NCI-H1105 (cell line): ENCODE measurements around the gene HTRA3.

Experiments
- DNase-seq: peaks from one replicate; lab custom pipeline; 2025; lab: John Stamatoyannopoulos, UW

Gene HTRA3

GRCh38 chr4:8267077-8267476, 2.5 kb upstream of the HTRA3 start:
- DNase-seq: no peak

DNA sequence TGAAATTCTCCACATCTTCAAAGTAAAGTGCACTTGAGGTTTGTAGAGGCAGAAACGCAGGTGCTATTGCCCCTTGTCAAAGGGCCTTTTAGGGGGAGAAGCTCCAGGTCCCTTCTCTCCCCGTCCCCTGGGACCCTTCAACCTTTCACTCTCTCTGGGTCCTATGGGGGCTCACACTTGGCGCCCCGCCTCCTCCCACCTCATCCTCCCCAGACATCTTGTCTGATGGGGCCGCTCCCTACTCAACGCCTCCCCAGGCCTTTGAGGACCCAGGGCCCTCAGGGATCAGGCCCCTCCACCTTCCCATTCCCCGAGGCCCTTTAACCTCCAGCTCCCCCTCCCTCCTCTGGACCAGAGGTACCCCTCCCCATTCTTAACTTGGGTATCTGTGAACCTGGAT, 1.3 kb upstream of the HTRA3 start:
- DNase-seq: no peak

DNA sequence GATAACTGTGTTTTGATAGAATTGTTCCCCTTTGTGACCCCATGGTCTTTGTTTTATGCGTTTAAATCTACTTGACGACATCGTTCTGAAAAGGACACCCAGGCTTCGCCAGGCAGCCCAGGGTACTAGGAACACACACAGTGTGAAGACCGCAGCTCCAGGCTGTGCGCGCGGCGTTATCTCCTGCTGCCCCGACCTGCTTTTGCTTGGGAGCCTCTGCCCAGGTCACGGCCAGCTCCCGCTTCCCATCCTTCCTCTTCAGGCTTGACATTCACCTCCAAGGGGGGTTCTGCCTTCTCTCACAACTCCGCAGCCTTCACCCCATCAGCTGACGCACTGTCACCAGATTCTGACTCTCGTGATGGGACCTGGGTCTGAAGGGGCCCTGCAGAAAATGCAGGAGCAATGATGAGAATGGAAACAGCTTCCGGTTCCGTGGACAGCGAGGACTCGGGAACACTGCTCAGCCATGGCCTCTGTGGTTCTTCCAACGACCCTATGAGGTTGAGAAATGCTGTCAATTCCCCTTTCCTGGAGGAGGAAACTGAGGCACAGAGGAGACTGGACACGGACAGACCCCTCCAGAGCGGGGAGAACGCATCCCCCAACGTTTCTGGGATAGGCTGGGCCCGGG, 536 bp upstream of the HTRA3 start:
- DNase-seq: no peak

DNA sequence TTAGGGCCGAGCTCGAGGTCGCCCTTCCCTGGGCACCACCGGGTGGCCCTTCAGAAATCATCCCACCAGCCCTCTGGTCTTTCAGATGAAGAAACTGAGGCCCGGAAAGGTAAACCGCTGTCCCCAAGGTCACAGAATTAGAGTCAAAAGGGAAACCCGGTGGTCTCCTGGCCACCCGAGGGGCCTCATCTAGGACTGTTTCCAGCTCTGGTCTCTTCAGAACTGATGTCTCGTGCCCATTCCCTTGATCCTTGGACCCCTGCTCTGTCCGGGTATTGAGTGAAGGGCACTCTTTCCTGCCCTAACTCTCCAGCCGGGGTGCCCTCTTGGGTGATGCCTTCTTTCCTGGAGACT, 841 bp downstream of the HTRA3 start:
- DNase-seq: no peak

DNA sequence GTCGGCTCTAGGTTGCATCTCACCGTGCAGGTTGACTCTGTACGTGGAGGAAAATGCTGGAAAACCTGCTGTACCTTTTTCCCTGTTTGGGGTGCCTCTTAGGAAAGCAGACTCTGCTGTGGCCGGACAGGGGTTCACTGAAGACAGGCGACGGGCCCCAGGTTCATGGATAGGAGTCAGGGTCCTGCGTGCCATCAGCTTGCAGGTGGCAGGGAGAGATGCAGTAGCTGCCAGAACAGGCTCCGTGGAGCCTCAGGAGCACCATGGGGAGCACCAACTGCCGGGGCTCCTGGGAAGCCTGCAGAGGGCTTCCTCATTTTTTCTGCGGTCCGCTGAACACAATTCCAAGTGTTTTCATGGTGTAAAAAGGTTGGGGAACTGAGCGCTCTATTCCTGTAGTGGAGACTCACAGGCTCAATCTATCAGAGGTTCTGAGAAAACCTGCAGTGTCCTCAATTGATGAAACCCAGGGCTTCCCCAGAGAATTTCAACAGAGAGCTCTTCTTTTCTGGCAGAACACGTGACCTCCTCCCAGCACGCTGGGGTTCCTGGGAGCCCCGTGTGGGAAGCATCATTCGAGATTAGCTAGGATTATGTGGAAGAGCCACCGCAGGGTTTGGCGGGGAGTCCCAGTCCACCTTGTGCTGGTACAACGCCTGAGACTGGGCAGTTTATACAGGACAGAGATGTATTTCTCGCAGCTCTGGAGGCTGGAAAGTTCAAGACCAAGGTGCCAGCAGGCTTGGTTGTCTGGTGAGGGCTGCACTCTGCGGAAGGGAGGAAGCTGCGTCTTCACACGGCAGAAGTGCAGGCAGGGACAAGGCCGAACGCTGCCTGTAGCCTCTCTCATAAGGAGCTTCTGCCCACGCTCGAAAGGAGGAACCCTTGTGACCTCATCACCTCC, 1.6 kb downstream of the HTRA3 start:
- DNase-seq: no peak

DNA sequence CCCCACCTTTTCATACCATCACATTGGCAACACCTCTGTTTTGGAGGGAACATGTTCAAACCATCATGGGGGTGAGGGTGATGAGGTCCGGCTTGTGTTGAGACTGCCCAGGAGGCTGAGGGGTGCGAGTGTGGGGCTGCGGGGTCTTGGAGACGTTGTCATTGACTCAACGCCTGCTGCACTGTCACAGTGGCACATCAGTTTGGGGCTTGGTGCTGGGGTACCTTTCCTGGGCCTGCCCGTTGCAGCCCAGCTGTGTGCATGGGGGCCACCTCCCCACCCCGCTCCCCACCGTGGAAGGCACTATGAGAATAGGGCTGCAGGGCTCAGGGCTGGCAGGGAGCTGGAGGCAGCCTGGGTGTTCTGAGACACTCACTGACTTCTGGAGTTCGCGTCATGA, 2.3 kb downstream of the HTRA3 start:
- no peak for DNase-seq

GRCh38 chr4:8272472-8273428, 3.2 kb downstream of the HTRA3 start:
- DNase-seq: no peak

DNA sequence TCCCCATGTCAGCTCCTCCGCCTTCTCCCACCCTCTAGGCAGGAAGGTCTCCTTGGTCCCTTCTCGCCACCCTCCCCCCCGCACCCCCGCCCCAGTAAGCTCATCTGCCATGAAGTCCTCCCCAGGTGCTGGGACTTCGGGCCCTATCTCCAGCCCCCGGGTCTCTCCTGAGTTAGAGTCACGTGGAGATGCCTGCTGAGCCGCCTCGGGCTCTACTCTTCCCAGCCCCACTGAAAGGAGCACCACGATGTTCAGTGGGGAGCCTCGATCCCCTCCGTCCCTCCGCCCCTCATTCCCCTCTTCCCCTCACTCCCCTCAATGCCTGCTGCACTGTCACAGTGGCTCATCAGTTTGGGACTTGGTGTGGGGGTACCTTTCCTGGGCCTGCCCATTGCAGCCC, 3.9 kb downstream of the HTRA3 start:
- no peak for DNase-seq

DNA sequence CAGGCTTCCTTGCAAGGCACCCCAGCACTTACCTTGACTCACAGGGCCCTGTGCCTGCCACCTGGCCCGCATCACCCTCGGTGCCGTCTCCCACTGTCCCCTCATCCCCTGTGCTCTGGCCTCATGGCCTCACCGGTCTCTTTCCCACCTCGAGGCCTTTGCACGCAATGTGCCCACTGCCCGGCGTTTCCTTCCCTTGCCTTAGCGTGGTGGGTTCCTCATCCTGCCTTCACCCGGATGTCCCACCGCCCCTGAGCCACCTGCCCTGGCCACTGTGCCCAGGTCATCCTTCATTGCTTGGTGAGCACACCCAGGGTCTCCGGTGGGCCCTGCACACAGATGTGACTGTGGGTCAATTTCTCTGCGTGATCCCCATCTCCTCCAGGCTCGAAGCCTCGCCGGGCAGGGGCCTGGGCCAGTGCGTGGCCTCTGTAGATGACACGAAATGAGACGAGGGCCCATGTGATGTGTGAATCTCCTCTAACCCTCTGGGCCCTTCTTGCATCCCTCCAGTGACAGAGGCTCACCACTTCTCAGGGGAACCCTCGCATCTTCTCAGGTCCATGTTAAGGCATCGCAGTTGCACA, 4.6 kb downstream of the HTRA3 start:
- DNase-seq: no peak

DNA sequence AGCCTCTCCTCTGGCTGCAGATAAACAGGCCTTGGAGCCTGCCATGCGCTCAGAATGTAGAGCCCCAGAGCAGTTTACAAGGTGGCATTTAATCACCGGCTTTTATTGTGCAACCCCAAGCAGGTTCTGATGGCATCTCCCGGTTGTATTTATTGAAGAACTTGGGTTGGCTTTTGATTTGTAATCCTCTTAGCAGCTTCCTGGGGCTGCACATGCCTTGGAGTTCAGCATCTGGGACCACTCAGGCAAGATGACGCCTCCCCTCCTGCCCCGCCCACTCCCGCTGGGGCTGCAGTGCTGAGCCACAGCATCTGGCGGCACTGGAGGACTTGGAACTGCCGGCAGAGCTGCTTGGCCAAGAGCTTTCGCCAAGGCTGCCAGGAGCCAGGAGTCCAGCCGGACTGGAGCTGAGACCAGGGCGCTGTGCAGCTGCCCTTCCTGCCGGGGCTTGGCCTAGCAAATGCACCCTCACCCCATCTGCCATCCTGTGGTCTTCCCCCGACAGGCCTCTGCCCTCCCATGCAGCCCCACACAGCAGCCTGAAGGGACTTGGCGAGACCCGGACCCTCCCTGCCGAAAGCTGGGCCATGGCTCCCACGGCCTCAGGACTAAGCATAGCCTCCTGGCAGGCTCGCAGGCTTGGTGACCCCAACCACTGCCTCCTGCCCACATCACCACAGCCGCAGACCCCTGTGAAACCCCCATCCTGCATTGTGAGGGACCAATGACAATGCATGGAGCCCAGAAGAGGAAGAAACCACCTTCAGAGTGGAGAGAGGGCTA, 5.4 kb downstream of the HTRA3 start:
- no peak for DNase-seq

DNA sequence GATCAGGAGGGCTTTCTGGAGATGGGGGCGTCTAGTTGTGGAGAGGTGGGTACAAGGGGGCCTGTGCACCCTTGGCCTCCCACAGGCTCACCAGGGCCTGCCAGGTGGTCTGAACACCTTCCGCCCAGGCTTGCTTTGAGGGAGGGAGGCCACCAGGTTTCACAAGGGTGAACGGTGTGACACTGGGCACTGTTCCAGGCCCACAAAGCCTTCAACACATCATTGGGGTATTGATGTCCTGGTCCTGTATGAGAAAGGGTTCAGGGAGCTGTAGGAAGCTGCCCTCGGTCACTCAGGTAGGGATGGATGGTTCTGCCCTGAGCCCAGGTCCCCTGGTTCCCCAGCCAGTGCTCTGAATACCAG, 6.0 kb downstream of the HTRA3 start:
- no peak for DNase-seq

DNA sequence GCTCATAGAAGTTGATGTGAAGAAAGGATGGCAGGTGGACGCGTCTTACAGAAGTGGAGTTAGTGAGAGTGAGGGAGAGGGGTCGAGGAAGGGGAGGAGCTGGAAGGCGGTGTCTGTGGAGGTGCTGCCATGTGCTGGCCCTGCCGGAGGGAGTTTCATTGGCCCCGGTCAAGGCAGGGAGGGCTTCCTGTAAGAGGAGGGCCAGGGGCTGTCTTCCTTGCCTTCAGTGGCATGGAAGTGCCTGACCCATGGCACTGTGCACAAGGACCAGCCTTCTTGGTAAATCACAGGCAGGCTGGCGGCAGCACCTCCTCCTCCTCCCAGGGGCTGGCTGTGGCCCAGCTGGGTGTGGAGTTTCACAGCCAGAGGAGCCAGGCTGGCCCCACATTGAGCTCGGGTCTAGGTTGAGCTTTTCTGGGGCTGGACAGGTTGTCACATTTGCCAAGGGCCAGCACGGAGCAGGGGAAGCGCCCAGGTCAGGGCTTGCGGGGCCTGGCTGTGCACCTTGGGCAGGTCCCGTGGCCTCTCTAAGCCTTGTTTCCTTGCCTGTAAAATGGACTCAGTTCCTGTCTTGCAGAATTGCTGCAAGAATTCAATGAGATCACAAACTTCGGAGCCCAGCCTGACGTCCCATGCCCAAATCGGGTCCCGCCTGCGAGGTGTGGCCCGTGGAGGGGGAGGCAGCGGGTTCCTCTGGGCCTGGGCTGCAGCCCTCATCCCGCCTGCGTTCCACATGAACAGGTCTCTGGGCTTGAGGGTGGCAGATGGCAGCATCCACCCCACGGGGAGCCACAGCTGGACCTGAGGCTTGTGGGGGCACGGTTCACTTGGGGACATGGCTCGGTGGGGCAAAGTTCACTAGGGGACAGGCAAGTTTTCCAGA, 7.0 kb downstream of the HTRA3 start:
- DNase-seq: no peak

DNA sequence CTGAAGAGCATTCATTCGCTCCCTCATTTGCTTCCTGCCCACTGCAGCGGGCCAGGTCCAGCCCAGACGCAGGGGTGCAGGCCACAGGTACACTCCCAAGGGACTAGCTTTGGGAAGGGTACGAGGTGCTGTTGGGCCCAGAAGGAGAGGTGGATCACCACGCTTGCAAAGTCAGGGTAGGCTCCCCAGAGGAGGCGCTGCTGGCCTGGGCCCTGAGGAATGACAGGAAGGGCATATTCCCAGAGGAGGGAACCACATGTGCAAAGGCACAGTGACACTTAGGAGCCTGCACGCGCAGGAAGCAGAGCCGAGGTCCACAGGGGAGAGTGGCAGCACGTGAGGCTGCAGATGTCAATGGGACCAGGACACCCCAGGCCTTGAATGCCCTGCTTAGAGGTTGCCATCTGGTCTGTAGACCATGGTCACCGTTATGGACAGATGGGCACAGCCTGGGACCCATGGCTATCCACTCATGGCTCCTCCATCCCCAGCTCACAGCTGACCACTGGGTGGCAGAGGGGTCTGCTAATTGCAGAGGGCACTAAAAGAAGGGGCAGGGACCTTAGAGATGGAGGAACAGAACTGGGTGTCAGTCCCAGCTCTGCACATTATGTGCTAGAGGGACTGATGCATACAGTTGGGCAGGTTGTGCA, 7.9 kb downstream of the HTRA3 start:
- DNase-seq: no peak

DNA sequence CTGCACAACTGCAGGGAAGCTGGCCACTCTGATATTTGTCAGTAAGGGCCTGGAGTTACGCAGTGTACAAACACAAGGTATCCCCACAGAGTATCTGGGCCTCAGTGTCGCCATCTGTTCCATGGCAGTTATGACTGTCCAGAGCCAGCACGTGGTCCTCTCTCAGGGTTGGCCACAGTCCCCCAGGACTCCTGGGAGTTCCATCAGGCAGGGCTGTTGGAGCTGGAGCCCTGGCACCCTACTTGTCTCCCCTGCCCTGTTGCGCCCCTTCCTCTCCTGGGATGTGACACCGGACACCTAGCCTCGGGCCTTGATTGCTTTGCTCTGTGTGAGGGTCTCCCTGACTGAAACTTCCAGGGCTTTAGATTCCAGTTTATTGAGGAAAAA, 8.4 kb downstream of the HTRA3 start:
- no peak for DNase-seq

GRCh38 chr4:8278421-8279287, 9.1 kb downstream of the HTRA3 start:
- DNase-seq: no peak

DNA sequence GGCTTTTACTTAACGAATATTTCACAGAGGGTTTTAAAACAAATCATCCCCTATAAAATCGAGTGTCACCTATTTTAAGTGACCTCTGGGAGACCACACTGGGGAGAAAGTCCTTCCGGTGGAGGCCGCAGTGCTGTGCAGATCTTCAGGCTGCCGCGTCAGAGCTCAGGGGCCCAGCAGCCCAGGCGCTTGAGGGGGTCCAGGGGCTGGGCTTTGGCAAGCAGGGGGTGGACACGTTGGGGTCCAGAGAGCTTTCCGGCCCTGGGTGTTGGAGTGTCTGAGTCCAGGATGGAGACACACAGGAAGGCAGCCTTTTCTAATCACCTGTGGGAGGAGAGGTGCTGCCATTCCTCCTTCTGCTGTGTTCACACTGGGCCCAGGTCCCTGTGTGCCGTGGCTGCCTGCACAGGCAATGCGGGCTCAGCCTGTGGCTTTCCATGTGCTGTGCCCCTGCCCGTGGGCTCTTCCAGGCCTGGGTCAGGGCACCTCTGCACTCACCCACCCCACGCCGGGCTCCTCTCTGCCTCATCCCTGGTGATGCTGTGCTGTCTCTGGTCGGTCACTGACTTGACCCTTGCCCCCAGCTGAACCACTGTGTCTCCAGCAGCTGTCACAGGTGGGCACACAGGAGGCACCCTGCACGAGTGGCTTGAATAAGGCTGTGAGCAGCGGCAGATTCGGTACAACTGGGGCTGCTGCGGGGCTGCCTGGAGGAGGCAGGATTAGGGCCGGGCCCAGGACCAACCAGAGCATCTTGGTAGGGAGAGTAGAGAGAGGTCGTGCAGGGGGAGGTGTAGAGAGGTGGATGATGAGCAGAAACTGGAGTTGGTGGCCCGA, 10.0 kb downstream of the HTRA3 start:
- no peak for DNase-seq

DNA sequence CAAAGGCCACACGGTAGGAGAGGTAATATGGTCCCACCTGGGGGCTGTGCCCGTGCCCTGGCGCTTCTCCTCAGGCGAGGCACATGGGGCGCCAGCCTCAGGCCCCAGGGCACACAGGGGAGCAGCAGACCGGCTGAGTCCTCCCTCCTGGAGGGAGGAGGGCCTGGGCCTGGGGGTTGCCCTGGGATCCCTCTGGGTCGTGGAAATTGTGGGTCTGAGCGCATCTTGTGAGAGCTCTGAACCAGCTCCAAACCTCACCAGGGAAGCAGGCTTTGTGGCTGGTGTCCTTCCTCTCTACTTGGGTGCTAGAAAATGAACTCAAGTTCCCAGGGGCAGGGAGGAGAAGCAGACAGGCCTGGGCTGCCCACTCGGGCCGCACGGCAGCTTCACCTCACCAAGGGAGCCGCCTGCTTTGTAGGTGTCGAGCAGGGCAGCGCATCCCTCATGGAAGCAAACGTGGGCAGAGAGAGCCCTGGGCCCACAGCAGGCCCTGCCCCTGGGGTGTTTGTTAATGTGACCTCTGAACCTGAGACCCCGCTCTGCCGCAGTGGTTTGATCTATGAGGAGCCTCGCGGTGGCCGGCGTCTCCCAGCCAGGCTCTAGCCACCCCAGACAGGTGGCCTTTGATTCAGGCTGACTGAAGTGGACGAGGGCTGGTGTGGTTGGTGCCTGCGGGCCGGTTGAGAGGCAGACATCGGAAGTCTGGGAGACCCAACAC, 10.8 kb downstream of the HTRA3 start:
- no peak for DNase-seq
